ENCODE data around the gene EIF3B.

EIF3B gene

DNA sequence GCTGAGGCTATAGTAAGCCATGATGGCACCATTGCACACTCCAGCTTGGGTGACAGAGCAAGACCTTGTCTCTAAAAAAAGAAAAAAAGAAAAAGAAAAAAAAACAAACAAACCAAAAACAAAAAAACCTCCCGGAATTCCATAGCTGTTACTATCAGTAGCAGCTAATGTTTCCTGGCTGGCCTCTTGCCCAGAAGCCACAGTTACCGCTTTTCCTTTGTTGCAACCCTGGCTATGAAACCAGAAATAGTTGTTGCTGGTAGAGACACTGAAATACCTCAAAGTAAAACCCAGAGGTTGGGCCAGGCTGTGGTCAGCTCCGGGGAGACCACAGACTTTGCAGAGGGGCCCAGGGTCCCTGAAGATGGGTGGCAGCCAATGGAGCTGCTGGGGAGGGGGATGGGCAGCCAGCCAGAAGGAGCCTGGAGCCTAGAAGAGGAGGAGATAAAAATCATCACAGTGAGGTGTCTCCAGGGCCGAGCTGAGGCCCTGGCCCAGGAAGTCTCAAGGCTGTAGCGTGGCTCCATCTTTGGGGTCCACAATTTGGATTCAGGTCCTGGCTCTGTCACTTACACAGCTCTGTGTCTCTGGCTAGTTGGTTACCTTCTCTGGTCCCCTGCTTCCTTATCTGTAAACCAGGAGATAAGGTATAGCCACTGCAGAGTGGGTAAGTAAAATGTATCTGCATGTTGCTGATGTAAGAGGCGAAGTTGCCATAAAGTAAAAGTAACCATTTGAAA is 45.4 kb downstream of the EIF3B start:
- peaks cover 15% of the 10 kb centered on the region for H3K4me1 ChIP-seq (ENCODE audit: control insufficient read depth, insufficient read depth, low read length)
- H3K4me3 ChIP-seq (ENCODE audit: insufficient read depth, low read depth, low read length), result no peak overlapping the region
- no peaks in the 10 kb centered on the region for H3K36me3 ChIP-seq (ENCODE audit: control insufficient read depth, insufficient read depth, low read length)
- WGBS, 2 experiments, result 65 to 72% methylated on average over 6 of the region's 6 CpGs
- H3K9me3 ChIP-seq (ENCODE audit: control insufficient read depth, low read length), result no peaks in the 10 kb centered on the region
- H3K27me3 ChIP-seq (ENCODE audit: control insufficient read depth, insufficient read depth, low read length, poor library complexity, severe bottlenecking), result no peaks in the 10 kb centered on the region
- no peak overlapping the region for H3K27ac ChIP-seq (ENCODE audit: insufficient read depth, low read depth, low read length, poor library complexity, severe bottlenecking)

DNA sequence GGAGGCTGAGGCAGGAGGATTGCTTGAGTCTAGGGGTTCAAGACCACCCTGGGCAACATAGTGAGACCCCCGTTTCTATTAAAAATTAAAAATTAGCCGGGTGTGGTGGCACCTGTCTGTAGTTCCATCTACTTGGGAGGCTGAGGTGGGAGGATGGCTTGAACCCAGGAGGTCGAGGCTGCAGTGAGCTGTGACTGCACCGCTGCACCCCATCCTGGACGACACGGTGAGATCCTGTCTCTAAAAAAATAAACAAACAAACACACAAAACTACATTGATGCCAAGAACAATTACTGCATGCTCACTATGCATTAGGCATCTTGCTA is 48.0 kb downstream of the EIF3B start:
- Histone ChIP-seq H3K4me3 (ENCODE audit: insufficient read depth, low read depth, low read length) (peak overlapping the region; percentile 72), H3K27me3 (ENCODE audit: control insufficient read depth, insufficient read depth, low read length, poor library complexity, severe bottlenecking) (no peaks in the 10 kb centered on the region), H3K9me3 (ENCODE audit: control insufficient read depth, low read length) (no peaks in the 10 kb centered on the region), H3K4me1 (ENCODE audit: control insufficient read depth, insufficient read depth, low read length) (peaks cover 15% of the 10 kb centered on the region), H3K27ac (ENCODE audit: insufficient read depth, low read depth, low read length, poor library complexity, severe bottlenecking) (no peak overlapping the region), H3K36me3 (ENCODE audit: control insufficient read depth, insufficient read depth, low read length) (no peaks in the 10 kb centered on the region)
- 86 to 87% methylated on average over 6 of the region's 6 CpGs for WGBS, 2 experiments

GRCh38 chr7:2403014-2403717 is 48.5 kb downstream of the EIF3B start, which contains the start of gene CHST12:
Gene CHST12, plus strand, starts transcription at chr7:2403611. Its CDS starts 29,029 bp downstream, at chr7:2432640.
- no peaks in the 10 kb centered on the region for H3K36me3 ChIP-seq (ENCODE audit: control insufficient read depth, insufficient read depth, low read length)
- peak within 1 kb of the TSS; percentile 55 for H3K27ac ChIP-seq (ENCODE audit: insufficient read depth, low read depth, low read length, poor library complexity, severe bottlenecking)
- no peaks in the 10 kb centered on the region for H3K9me3 ChIP-seq (ENCODE audit: control insufficient read depth, low read length)
- H3K4me3 ChIP-seq (ENCODE audit: insufficient read depth, low read depth, low read length), result peak within 1 kb of the TSS; percentile 90
- 2% methylated on average over 89 of the region's 89 CpGs for WGBS, 2 experiments
- H3K4me1 ChIP-seq (ENCODE audit: control insufficient read depth, insufficient read depth, low read length), result peaks cover 15% of the 10 kb centered on the region
- no peaks in the 10 kb centered on the region for H3K27me3 ChIP-seq (ENCODE audit: control insufficient read depth, insufficient read depth, low read length, poor library complexity, severe bottlenecking)

GRCh38 chr7:2403718-2404648 is 49.4 kb downstream of the EIF3B start:
- H3K4me1 ChIP-seq (ENCODE audit: control insufficient read depth, insufficient read depth, low read length), result peaks cover 24% of the 10 kb centered on the region
- H3K4me3 ChIP-seq (ENCODE audit: insufficient read depth, low read depth, low read length), result peak overlapping the region; percentile 90
- H3K27me3 ChIP-seq (ENCODE audit: control insufficient read depth, insufficient read depth, low read length, poor library complexity, severe bottlenecking), result no peaks in the 10 kb centered on the region
- H3K27ac ChIP-seq (ENCODE audit: insufficient read depth, low read depth, low read length, poor library complexity, severe bottlenecking), result no peak overlapping the region
- H3K36me3 ChIP-seq (ENCODE audit: control insufficient read depth, insufficient read depth, low read length), result no peaks in the 10 kb centered on the region
- WGBS, 2 experiments, result 10 to 11% methylated on average over 71 of the region's 71 CpGs
- no peaks in the 10 kb centered on the region for H3K9me3 ChIP-seq (ENCODE audit: control insufficient read depth, low read length)

- no peaks in the 10 kb centered on the region for H3K9me3 ChIP-seq (ENCODE audit: control insufficient read depth, low read length)
- H3K4me3 ChIP-seq (ENCODE audit: insufficient read depth, low read depth, low read length), result peak overlapping the region; percentile 90
- H3K4me1 ChIP-seq (ENCODE audit: control insufficient read depth, insufficient read depth, low read length), result peaks cover 23% of the 10 kb centered on the region
- 90% methylated on average over 12 of the region's 12 CpGs for WGBS, 2 experiments
- no peaks in the 10 kb centered on the region for H3K36me3 ChIP-seq (ENCODE audit: control insufficient read depth, insufficient read depth, low read length)
- H3K27me3 ChIP-seq (ENCODE audit: control insufficient read depth, insufficient read depth, low read length, poor library complexity, severe bottlenecking), result no peaks in the 10 kb centered on the region
- no peak overlapping the region for H3K27ac ChIP-seq (ENCODE audit: insufficient read depth, low read depth, low read length, poor library complexity, severe bottlenecking)
These were observed 50.1 kb downstream of the EIF3B start for GRCh38 chr7:2404714-2405119.

DNA sequence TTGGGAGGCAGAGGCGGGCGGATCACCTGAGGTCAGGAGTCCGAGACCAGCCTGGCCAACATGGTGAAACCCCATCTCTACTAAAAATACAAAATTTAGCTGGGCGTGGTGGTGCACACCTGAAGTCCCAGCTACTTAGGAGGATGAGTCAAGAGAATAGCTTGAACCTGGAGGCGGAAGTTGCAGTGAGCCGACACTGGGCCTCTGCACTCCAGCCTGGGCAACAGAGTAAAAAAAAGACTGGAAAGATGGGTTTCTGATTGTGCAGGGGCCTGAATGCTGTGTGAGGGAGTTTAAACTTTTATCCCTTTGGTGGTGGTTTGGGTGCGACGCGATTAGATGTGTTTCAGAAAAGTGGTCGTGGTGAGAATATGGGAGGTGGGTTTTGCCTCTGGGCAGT is 50.6 kb downstream of the EIF3B start:
- peaks cover 22% of the 10 kb centered on the region for H3K4me1 ChIP-seq (ENCODE audit: control insufficient read depth, insufficient read depth, low read length)
- 92 to 96% methylated on average over 10 of the region's 10 CpGs for WGBS, 2 experiments
- H3K4me3 ChIP-seq (ENCODE audit: insufficient read depth, low read depth, low read length), result no peak overlapping the region
- H3K27ac ChIP-seq (ENCODE audit: insufficient read depth, low read depth, low read length, poor library complexity, severe bottlenecking), result no peak overlapping the region
- no peaks in the 10 kb centered on the region for H3K9me3 ChIP-seq (ENCODE audit: control insufficient read depth, low read length)
- H3K27me3 ChIP-seq (ENCODE audit: control insufficient read depth, insufficient read depth, low read length, poor library complexity, severe bottlenecking), result no peaks in the 10 kb centered on the region
- no peaks in the 10 kb centered on the region for H3K36me3 ChIP-seq (ENCODE audit: control insufficient read depth, insufficient read depth, low read length)

GRCh38 chr7:2405601-2406345 is 51.1 kb downstream of the EIF3B start:
- 95% methylated on average over 21 of the region's 21 CpGs for WGBS, 2 experiments
- H3K9me3 ChIP-seq (ENCODE audit: control insufficient read depth, low read length), result no peaks in the 10 kb centered on the region
- H3K27me3 ChIP-seq (ENCODE audit: control insufficient read depth, insufficient read depth, low read length, poor library complexity, severe bottlenecking), result no peaks in the 10 kb centered on the region
- H3K36me3 ChIP-seq (ENCODE audit: control insufficient read depth, insufficient read depth, low read length), result no peaks in the 10 kb centered on the region
- H3K27ac ChIP-seq (ENCODE audit: insufficient read depth, low read depth, low read length, poor library complexity, severe bottlenecking), result no peak overlapping the region
- H3K4me3 ChIP-seq (ENCODE audit: insufficient read depth, low read depth, low read length), result no peak overlapping the region
- peaks cover 21% of the 10 kb centered on the region for H3K4me1 ChIP-seq (ENCODE audit: control insufficient read depth, insufficient read depth, low read length)

DNA sequence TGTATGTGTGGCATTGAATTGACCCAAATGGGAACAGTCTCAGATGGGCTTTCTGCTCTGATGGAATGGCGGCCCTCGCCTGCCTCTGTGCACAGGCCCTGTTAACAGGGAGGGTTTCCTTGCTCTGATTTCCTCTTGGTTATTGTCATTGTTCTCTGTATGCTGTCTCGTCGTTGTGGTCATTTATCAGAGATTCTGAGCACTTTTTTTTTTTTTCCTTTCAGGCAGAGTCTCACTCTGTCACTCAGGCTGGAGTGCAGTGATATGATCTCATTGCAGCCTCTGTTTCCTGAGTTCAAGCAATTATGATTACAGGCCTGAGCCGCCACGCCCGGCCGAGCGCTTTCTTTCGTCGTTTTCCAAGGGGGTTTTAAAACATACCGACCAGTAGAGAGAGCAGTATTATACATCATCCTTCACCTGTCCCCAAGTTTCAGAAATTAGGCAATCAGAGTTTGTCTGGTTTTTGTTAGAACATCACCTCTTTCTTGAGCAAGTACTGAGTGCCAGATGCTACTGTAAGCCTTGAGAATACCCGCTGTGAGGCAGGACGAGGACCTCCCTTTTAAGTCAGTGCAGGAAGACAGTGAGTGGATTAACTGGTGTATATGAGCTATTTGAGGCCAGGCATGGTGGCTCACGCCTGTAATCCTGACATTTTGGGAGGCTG is 55.3 kb downstream of the EIF3B start:
- no peak overlapping the region for H3K4me3 ChIP-seq (ENCODE audit: insufficient read depth, low read depth, low read length)
- 82 to 83% methylated on average over 15 of the region's 15 CpGs for WGBS, 2 experiments
- H3K9me3 ChIP-seq (ENCODE audit: control insufficient read depth, low read length), result no peaks in the 10 kb centered on the region
- no peak overlapping the region for H3K27ac ChIP-seq (ENCODE audit: insufficient read depth, low read depth, low read length, poor library complexity, severe bottlenecking)
- peaks cover 15% of the 10 kb centered on the region for H3K4me1 ChIP-seq (ENCODE audit: control insufficient read depth, insufficient read depth, low read length)
- H3K36me3 ChIP-seq (ENCODE audit: control insufficient read depth, insufficient read depth, low read length), result no peaks in the 10 kb centered on the region
- H3K27me3 ChIP-seq (ENCODE audit: control insufficient read depth, insufficient read depth, low read length, poor library complexity, severe bottlenecking), result no peaks in the 10 kb centered on the region

- Histone ChIP-seq H3K27ac (ENCODE audit: insufficient read depth, low read depth, low read length, poor library complexity, severe bottlenecking) (no peak overlapping the region), H3K4me1 (ENCODE audit: control insufficient read depth, insufficient read depth, low read length) (peaks cover 15% of the 10 kb centered on the region), H3K27me3 (ENCODE audit: control insufficient read depth, insufficient read depth, low read length, poor library complexity, severe bottlenecking) (no peaks in the 10 kb centered on the region), H3K4me3 (ENCODE audit: insufficient read depth, low read depth, low read length) (no peak overlapping the region), H3K36me3 (ENCODE audit: control insufficient read depth, insufficient read depth, low read length) (no peaks in the 10 kb centered on the region), H3K9me3 (ENCODE audit: control insufficient read depth, low read length) (no peaks in the 10 kb centered on the region)
- WGBS, 2 experiments, result 94 to 100% methylated on average over 1 of the region's 1 CpG
These were observed 56.4 kb downstream of the EIF3B start for GRCh38 chr7:2411049-2411448.
